ENCODE data around the gene MRPS6. TPM values are rescaled to one million over a fixed set of nuclear protein-coding genes. Genes with fewer than 3 reads are reported as not detected.

Gene MRPS6
- total RNA-seq, 2 donors from 2014 or later = 27.9 to 30.9 TPM

DNA sequence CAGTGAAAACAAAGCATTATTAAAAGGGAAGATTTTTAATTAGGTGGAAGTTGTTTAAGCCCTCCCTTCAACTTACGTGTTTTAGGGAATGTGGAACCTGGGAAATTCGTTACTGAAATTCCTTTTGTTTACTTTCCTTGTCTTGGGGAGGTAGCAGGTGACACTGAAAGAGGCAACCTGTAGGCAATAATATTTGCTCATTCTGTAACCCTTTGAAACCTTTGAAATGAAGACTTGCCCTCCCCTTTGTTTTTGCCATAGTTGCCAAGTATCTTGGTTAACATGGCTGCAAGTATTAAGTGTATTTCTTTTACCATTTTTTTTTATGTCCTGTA, 1.7 kb downstream of the MRPS6 start:
- no peaks in the 10 kb centered on the region for H3K9me3 ChIP-seq
- TF ChIP-seq, protein P1, sequence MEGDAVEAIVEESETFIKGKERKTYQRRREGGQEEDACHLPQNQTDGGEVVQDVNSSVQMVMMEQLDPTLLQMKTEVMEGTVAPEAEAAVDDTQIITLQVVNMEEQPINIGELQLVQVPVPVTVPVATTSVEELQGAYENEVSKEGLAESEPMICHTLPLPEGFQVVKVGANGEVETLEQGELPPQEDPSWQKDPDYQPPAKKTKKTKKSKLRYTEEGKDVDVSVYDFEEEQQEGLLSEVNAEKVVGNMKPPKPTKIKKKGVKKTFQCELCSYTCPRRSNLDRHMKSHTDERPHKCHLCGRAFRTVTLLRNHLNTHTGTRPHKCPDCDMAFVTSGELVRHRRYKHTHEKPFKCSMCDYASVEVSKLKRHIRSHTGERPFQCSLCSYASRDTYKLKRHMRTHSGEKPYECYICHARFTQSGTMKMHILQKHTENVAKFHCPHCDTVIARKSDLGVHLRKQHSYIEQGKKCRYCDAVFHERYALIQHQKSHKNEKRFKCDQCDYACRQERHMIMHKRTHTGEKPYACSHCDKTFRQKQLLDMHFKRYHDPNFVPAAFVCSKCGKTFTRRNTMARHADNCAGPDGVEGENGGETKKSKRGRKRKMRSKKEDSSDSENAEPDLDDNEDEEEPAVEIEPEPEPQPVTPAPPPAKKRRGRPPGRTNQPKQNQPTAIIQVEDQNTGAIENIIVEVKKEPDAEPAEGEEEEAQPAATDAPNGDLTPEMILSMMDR (IDR thresholded peaks at IDR 0.05) = no peak
- DNase-seq (ENCODE audit: low spot score) (no peak), ATAC-seq (ENCODE audit: insufficient number of reproducible peaks, low FRiP score, low read depth) (no peak)
- H3K27me3 ChIP-seq (replicated peaks; ENCODE audit: insufficient read depth) = no peaks in the 10 kb centered on the region
- H3K36me3 ChIP-seq = no peaks in the 10 kb centered on the region
- H3K4me3 ChIP-seq = peak overlapping the region; percentile 86
- H3K4me1 ChIP-seq (ENCODE audit: control insufficient read depth in 1 of 2, low read depth in 2 of 2) = peaks cover 18 to 63% of the 10 kb centered on the region in 2 donors
- H3K27ac ChIP-seq = peak overlapping the region in 1 of 2 donors; percentile 51

DNA sequence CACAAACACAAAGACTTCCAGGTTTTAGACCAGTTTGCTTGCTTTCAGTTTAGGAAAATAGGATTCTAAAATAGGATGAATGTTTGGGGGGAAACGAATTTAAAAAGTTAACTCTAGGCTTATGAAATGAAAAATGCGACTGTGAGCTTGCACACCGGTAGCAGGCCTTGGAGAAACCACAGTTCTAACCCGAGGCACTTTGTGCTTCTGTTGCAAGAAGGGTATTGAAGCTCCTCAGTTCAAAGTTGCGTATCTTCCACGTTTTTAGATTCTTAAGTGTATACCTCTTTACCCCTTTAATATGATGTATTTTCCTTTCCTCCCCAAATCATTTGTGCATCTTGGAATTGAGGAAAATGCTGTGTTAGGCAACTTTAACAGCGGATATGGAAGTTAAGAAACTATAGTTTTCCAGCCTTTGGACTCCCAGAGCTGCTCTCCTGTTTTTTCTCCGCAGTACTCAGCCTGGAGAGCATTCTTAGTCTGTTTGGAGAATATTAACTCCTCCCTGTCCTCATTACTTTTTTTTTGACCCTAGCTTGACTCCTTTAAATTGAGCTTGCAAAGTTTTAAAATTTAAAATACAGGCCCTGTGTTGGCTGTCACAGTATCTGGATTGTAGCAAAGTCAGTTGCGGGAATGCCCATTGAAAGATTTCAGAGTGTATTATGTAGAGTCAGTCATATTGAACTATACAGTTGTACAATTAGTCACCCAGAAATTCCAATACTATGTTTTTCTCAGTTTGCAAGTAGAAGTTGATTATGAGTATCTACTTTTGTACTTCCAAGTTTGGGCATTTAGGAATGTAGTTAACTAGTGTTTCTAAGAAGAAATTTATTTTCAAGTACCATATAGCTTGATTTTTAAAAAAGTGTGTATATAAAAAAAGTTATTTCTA, 2.6 kb downstream of the MRPS6 start:
- Histone ChIP-seq H3K4me1 (ENCODE audit: control insufficient read depth in 1 of 2, low read depth in 2 of 2) (peaks cover 21 to 67% of the 10 kb centered on the region in 2 donors), H3K27ac (peak overlapping the region; percentile 7 to 51), H3K27me3 (replicated peaks; ENCODE audit: insufficient read depth) (no peaks in the 10 kb centered on the region), H3K9me3 (no peaks in the 10 kb centered on the region), H3K4me3 (peak overlapping the region; percentile 86), H3K36me3 (no peaks in the 10 kb centered on the region)
- ATAC-seq (ENCODE audit: insufficient number of reproducible peaks, low FRiP score, low read depth) = no peak
- DNase-seq (ENCODE audit: low spot score) = no peak
- TF ChIP-seq, protein P1 (IDR thresholded peaks at IDR 0.05) = no peak

DNA sequence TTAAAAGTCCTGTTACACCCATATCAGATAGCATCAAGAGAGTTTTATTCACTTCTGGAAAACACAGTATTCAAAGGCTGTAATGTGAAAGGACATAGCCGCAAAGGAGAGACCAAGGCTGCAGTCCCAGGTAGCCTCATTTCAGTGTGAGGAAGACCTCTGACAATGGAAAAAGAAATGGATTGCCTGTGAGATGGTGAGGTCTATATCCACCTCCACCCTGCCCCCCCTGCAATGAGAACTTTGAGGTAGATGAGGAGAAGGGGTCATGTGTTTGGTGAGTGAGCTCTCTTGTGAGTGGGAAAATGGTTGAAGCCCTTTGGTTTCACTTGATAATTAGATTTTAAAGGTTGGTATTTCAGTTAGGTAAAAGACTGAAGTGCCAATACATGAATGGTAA, 3.5 kb downstream of the MRPS6 start:
- H3K4me1 ChIP-seq (ENCODE audit: control insufficient read depth in 1 of 2, low read depth in 2 of 2) = peaks cover 21 to 67% of the 10 kb centered on the region in 2 donors
- no peaks in the 10 kb centered on the region for H3K9me3 ChIP-seq
- ATAC-seq (ENCODE audit: insufficient number of reproducible peaks, low FRiP score, low read depth) = no peak
- H3K27me3 ChIP-seq (replicated peaks; ENCODE audit: insufficient read depth) = no peaks in the 10 kb centered on the region
- H3K4me3 ChIP-seq = peak overlapping the region; percentile 86
- TF ChIP-seq, protein P1 (IDR thresholded peaks at IDR 0.05) = no peak
- DNase-seq (ENCODE audit: low spot score) = no peak
- peak overlapping the region in 1 of 2 donors; percentile 10 for H3K27ac ChIP-seq
- H3K36me3 ChIP-seq = no peaks in the 10 kb centered on the region

DNA sequence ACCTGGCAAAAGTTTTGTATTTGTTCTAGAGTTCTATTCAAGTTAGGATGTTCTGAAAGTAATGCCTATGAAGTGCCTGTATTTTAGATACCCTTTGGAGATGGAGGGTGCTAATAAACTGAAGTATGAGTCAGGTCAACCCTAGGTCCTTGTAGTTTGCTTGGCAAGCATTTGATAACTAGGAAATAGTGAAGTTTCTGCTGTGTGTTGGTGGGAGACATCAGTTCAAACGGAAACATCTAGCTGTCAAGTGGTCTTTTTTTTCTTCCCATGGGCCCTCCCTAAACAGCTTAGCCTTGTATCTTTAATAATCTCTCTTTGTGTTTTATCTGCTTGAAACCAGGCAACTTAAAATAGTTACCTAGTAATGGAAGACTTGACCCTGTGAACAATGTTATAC, 4.5 kb downstream of the MRPS6 start:
- H3K36me3 ChIP-seq = no peaks in the 10 kb centered on the region
- TF ChIP-seq, protein P1 (IDR thresholded peaks at IDR 0.05) = no peak
- peak overlapping the region in 1 of 2 donors; percentile 9 for H3K27ac ChIP-seq
- no peaks in the 10 kb centered on the region for H3K27me3 ChIP-seq (replicated peaks; ENCODE audit: insufficient read depth)
- peaks cover 21 to 70% of the 10 kb centered on the region in 2 donors for H3K4me1 ChIP-seq (ENCODE audit: control insufficient read depth in 1 of 2, low read depth in 2 of 2)
- DNase-seq (ENCODE audit: low spot score) (no peak), ATAC-seq (ENCODE audit: insufficient number of reproducible peaks, low FRiP score, low read depth) (no peak)
- H3K4me3 ChIP-seq = peak overlapping the region; percentile 13
- H3K9me3 ChIP-seq = no peaks in the 10 kb centered on the region

DNA sequence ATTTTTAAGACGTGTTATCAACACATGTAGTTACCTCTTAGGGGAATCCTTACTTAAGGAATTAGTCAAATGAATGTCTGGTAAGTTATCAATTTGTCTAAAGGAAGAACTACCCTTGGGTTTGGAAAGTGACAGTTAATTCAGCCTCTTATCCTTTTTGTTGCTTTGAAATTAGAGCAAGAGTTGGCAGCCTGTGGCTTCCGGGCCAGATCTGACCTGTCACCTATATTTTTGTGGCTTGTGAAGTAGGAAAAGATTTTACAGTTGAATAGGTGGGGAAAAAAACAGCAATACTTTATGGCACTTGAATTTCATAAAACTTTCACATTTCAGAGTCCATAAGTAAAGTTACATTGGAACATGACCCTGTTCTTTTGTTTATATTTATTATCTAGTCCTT, 5.5 kb downstream of the MRPS6 start:
- Histone ChIP-seq H3K27ac (no peak overlapping the region), H3K27me3 (replicated peaks; ENCODE audit: insufficient read depth) (no peaks in the 10 kb centered on the region), H3K4me1 (ENCODE audit: control insufficient read depth in 1 of 2, low read depth in 2 of 2) (peaks cover 21 to 79% of the 10 kb centered on the region in 2 donors), H3K9me3 (no peaks in the 10 kb centered on the region), H3K4me3 (no peak overlapping the region), H3K36me3 (no peaks in the 10 kb centered on the region)
- no peak for DNase-seq (ENCODE audit: low spot score)
- no peak for ATAC-seq (ENCODE audit: insufficient number of reproducible peaks, low FRiP score, low read depth)
- TF ChIP-seq, protein P1 (IDR thresholded peaks at IDR 0.05) = no peak

Data from thoracic aorta (tissue), 2 donors.